GM18526 (cell line): Measurements from ENCODE around the gene SUSD3.

Experiments
- POLR2A ChIP-seq: IDR thresholded peaks from 3 replicates; pipeline ENCODE4 v1.6.1; 2011; ENCODE audit not compliant: insufficient read length; ENCODE audit errors: extremely low read depth

The SUSD3 gene

DNA sequence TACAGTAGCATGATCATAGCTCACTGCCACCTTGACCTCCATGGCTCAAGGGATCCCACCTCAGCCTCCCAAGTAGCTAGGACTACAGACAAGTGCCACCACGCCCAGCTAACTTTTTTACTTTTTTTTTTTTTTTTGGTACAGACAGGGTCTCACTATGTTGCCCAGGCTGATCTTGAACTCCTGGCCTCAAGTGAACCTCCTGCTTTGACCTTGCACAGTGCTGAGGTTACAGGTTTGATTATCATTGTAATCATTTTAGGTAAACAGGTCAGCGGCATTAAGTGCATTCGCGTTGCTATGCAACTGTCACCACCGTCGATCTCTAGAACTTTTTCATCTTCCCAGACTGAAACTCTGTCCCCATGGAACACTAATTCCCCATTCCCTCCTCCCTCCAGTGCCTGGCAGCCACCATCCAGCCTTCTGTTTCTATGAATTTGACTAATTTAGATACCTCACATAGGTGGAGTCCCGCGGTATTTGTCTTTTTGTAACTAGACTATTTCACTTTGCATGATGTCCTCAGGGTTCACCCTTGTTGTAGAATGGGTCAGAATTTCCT is 31.7 kb downstream of the SUSD3 start:
- TF ChIP-seq POLR2A = no peak

DNA sequence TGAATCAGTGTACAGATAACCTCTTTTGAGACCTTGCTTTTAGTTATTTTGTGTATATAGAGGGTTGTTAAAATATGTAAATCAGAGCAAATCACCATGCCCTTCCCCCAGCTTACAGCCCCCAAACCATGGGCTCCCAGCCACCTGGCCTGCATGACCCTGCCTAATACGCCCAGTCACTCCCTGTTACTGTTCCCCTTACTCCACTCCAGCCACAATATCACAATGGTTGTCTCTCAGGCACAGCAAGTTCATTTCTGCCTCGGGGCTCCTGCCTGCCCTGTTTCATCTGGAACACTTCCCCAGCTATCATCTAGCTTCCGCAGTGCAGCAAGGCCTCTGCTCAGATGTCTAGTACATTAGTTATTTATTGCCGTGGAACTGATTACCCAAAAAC is 32.6 kb downstream of the SUSD3 start:
- no peak for TF ChIP-seq POLR2A

DNA sequence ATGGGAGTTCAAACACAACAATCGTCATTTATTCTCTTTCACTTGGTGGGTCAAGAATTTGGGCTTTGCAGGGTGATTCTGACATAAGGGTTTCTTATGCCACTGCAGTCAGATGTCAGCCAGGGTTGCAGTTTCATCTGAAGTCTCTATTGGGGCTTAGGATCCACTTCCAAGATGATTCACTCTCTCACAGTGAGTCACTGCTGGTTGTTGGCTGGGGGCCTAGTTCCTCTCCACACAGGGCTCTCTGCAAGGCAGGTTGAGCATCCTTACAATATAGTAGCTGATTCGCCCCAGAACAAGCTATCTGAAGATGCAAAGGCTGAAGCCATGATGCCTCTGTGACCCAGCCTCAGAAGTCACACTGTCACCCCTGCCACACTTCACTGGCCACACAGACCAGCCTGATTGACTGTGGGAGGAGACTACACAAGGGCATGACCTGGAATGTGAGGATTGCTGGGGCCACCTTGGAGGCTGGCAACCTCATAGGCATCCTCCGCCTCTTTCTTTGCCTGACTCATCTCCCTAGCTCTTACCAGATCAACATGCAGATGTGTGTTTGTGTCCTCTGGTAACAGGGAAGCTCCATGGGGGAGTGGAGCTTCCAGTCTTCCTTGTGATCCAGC is 33.1 kb downstream of the SUSD3 start:
- no peak for TF ChIP-seq POLR2A

DNA sequence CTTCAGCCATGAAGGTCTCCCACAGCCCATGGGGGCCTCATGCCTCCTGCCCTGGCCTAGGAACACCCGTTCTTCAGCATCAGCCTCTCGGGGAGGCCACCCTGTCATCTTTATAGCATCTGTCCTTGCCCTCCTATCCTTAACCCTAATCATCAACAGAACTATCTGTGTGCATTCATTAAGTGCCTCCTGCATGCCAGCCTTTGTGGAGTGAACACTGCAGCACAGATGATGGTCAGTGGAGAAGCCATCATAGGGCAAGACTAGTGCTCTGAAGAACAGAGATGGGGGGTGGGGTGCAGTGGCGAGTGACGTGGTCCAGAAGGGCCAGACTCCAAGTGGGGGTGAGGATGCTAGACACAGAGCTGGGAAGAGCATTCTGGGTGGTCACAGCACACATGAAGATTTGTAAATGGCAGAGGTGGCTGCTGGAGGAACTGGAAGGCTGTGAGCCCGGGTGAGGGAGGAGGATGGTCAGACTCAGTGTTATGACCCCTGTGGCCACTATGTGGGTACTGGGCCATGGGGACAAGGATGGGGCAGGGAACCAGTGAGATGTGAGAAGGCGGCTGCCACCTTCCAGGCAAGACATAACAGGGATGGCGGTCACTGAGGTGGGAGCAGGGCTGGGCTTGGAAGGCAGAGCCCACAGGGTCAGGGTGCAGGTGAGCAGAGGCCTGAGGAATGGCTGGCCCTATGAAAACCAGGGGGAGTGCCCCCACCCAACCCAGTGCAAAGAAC is 33.9 kb downstream of the SUSD3 start:
- TF ChIP-seq POLR2A = no peak

DNA sequence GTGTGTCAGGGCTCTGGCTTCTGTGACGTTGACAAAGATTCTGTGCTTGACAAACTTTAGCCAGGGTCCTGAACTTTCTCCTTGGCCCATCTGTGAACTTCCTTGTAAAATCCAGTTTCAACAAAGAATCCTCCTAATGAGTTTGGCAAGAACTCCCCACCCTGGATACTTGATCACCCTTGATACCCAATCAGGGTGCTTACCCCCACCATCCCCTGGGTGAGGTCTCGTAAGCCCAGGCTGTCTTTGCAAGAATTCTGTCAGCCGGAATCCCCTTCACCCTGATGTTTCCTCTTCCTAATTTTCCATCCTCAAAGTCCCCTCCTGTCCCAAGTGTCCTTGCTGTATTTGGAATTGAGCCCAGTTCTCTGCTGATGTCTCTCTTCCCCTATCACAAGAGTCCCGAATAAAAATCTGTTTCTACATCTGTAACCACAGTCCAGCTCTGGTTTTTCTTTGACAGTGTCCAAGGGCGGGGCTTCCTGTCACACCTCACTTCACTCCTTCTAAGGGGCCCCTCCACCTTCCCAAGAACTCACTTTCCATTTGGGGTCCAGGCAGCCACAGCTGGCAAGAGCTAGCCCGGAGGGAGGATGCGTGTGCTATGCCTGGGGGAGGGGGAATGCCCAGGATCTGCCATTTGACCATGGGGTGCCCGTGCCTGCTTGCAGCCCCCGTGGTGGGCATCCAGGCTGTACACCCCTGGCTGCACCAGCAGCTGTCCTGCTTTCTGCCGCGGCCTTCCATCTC is 34.8 kb downstream of the SUSD3 start:
- peak; percentile 48 for TF ChIP-seq POLR2A

DNA sequence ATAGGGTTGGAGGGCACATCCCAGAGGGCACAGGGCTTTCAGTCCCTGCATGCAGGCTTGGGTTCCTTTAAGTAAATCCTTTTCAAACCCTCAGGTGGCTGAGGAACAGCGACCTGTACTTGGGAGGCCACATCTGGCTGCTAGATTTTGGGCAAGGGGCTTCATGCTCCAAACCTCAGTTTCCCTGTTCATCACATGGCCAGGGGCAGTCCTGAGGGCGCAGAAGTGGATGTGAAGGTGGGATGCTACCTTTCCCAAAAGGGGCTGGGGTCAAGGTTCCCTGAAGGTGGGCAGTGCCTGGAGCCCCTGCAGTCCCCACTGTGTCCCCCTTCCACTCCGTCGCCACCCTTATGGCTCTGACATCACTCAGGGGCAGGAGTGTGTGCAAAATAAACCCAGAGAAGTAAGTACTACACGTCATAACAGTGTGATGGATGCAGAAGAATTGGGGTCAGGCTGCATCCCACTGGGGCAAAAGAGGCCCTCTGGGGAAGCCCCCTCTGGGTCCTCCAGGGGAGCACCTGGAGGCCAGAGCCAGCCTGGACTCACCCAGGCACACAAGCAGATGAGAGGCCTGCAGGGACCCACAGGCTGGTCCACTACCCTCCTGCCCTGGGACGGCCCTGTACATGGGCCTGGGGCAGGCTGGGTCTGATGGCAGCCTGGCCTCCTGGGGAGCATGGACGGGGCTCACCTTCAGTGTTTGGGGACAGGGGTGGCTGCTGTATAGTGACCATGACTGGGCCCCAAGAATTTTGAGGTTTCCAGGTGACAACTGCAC is 35.6 kb downstream of the SUSD3 start:
- TF ChIP-seq POLR2A = peak; percentile 3

DNA sequence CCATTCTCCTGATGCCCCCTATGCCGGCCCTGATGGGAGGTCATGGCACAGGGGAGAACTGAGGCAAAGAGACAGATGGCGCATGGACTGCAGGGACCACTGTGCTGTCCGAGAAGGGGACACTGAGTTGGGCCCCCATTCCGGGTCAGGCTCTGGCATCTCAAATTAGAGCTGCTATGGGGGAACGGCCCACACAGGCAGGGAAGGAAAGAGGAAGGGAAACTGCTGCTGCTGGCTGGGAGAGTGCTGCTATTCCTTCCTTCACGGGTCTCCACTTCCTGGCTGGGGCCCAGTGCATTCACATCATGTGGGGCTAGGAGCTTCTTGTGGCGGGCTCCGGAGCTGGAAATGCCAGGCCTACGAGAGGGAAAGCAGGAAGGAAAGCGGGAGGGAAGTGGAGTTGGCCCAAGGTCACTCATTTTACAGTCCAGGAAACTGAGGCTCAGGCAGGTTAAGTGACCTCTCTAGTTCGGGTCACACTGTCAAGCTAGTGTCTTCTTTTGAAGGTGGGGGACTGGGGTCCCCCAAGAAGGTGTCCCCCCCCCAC is 36.2 kb downstream of the SUSD3 start:
- peak; percentile 41 for TF ChIP-seq POLR2A

DNA sequence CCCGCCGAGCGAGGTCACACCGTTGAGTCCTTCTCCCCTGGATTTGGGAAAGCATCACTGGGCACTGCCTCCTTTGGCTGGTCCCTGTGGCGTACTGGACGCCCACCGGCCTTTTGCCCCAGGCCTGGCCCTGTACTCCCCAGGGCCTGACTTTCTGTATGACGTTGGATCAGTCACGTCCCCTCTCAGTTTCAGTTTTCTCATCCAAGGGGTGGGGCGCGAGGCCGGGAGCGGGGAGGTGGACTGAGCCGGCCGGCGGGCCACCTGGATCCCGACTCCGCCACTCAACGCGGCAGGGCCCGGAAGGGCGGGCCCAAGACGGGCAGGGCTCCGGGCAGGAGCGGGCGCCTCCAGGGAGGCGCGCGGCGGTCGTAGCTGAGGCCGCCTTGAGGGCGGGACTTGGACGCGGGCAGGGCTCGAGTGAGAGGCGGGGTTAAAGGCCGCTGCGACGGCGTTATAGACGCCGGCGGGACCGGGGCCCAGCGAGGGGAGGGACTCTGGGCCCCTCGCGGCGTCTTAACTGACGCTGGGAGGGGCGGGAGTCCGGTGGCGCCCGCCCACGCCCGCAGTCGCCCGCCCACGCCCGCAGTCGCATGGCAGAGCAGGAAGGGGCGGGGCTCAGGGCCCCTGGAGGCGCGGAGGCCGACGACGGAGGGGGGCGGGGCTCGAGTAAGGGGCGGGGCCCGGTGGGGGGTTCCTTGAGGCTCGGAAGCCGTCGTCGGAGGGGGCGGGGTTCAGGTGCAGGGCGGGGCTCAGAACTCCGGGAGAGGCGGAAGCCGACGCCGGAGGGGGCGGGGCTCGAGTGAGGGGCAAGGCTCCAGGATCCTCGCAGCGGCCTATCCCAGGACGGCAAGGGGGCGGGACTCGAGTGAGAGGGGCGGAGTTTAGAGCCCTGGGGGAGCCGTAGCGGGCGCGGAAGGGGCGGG is 37.0 kb downstream of the SUSD3 start:
- peak; percentile 71 for TF ChIP-seq POLR2A

DNA sequence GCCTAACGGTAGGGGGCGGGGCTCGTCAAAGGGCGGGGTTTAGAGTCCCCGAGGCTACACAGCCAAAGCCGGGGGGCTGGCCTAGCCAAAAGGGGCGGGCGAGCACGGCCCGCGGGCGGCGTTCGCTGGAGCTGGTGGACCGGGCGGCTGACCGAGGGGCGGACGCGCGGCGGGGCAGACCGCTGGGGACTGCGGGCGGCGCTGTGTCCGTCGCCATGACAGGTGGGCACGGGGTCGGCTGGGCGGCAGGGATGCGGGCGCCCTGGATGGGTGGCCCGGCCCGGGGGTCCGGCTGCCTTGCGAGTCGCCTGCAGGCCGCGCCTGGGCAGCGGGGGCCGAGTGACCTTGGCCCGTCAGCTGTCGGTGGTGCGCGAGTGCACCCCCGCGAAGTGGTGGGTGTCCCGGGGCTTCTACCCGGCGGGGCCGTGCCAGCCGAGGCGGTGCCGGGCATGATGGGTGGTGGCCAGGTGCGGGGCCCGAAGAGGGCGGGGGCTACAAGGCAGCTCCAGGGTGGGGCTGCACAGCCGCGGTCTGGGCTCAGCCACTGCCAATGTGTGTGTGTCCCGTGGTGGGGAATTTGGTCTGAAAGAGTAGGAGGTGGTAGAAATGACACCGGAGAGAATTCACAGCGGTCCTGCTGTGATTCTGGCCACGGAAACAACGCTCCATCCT is 37.8 kb downstream of the SUSD3 start, which contains the start of gene CARD19:
Gene CARD19, plus strand, starts transcription at position 87 of the 672 bp plus-strand sequence. Its CDS starts 129 bp downstream, at position 216.
- peak; percentile 76 for TF ChIP-seq POLR2A

DNA sequence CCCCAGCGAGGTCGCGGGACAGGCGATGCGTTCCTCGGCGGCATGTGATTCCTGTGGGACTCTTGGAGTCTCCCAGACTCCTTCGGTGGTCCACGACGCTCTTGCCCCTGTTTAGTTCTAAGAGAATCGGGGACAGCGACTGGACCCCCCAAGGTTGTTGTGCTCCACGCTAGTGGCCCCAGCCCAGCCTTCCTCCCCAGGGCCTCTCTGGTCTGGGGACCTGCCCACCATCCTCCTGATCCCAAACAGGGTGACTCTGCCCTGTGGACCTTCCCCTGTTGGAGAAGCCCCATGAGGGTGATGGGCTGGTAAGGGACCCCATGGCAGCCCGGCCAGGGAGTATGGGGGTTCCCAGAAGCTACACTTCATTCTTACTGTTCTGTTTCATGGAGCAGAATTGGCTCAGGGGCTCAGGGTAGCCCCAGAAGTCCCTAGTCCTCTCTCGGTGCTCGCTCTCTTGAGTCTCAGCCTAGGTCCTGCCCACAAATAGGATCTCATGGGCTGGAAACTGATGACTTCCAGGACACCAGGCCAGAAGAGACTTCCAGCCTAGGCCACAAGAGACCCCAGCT is 38.4 kb downstream of the SUSD3 start:
- no peak for TF ChIP-seq POLR2A

DNA sequence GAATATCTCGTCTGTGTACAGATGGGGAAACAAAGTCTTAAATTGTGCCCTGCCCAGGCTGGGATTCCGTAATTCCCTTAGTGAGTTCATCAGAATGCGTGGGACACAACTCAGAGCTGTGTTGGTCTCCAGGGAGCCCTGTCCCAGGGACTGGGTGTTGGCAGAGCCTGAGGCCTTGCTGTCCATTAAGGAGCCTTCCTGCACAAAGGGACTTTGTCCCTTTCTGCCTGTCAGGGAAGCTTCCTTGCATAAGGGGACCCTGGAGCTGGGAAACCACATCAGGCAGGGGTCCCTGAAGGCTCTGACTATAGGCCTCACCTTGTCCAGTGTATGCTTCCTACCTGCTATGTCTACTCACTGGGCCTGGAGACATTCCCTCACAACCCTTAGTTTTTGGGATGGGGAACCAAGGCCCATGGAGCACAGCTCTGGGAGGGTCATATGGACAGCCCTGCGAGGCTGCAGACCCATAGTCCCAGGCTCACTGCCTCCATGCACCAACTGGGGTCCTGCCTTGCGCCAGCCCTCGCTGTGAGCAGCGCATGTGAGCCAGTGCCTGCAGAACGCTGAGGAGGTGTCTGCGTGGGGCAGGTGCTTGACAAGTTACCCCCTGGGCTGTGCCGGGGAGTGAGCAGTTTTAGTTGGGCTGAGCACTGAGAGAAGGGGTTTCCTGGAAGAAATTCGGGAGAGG is 39.2 kb downstream of the SUSD3 start:
- no peak for TF ChIP-seq POLR2A
